Measurements from ENCODE around the gene BCOR.

The BCOR gene

DNA sequence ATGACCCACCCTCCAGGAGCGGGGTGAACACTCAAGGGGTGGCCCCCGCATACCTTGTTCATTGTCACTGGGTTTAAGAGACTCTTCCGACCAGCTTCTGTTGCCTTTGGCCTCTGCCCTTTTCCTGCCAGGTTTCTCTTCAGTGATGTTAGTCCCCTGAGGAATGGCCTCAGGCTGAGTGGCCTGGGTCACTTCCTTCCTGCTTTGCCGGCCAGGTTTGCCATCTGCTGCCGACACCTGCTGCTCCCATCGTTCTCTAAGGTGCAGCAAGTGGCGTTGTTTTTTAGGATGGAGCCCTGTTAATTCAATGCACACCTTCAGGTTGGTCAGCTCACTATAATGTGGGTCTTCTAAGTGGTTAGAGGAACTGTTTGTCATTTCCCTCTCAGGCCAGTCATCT lies 34.2 kb downstream of the BCOR start:
- no peak for DNase-seq (ENCODE audit: low read depth in 2 of 2)

DNA sequence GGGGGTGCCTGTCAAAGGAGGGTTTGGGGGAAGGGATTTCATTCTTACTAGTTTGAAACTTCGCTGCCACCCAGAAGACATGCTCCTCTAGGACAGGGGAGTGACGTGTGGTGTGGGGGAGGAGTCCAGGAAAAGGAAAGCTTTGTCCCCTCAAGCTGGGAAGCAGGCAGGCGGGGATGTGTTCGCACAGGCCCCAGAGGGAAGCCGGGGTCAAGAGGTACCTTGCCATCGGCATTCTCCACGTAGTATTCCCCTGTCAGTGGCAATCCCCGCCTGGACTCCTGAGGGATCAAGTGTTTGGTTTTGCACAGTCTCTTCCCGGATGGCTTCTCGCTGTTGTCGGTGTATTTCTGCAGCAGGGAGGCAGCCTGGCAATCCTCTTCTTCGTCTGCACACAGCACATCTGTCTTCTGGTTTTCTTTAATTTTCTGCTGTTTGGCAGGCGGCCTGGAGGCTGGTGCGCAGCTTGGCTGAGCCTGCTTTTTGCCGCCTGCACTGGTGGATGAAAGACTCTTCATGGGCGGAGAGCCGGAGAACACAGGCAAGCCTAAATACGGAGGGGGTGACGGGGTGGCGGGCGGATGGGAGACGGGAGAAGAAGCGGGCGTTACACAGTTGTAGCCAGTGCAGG lies 35.1 kb downstream of the BCOR start:
- DNase-seq (ENCODE audit: low read depth in 2 of 2): no peak

DNA sequence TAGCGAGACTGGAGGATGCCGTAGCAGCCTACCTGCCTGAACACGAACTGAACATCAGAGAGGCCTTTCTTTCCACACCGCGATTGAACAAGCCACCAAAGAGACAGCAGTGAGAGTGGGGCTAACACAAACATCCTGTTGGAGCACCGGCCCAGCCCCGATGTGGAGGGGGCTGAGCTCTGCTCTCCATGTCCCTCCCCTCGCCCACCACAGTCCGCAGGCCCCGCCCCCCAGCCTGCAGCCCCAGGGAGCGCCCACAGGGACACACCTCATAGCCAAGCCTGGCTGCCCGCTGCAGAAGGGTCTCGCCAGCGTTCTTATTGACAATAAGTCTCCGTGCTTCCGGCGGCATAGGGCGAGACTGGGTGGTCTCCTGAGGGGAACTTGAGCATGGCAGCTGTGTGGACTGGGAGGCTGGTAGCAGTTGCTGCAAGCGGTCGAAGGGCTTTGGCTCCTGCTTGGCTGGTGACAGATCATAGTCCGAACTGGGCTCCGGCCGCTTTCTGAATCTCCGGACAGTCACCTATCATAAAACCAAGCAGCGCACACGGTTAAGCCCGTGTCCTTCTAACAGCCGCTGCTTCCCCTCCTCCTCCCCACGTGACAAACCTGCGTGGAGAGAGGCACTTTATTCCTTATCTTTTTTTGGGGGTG lies 35.8 kb downstream of the BCOR start:
- DNase-seq (ENCODE audit: low read depth in 2 of 2): no peak

DNA sequence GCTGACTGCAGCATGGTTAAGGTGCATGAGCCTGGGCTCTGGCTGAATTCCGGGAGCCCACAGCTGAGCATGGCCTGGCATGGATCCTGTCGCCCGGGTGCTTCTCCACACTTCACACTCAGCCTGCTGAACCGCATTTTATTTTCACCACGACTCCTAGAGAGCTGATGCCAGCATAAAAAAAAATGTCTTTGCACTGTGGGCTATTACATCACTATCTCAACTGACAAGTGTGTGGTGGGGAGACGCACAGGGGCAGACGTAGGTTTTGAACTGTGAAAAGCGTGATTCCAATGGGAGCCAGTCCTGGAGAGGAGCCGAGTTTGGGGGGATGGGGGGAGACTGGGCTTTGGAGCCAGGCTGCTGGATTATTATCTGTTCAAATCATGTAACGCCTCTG lies 36.8 kb downstream of the BCOR start:
- DNase-seq (ENCODE audit: low read depth in 2 of 2): no peak

DNA sequence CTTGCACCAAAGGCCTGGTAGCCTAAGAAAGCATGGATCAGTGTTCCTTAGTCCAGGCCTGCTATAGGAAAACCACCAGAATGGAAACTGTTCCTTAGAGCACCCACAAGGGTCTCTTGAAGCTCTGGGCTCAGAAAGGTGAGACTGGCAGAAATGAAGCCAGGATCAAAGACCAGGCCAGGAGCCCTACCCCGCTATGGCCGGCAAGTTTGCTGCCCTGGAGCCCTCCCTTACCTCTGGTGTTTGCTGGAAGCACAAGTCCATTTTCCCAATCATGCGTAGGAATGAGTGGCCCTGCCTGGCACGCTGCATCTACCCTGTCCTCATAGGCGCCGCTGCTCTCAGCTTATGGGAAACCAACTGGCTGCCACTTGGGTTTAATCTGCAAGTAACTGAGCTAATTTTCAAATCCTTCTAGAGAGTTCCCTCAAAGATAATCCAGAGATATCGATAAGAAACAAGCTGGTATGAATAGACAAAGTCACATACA lies 37.4 kb downstream of the BCOR start:
- DNase-seq (ENCODE audit: low read depth in 2 of 2): no peak

DNA sequence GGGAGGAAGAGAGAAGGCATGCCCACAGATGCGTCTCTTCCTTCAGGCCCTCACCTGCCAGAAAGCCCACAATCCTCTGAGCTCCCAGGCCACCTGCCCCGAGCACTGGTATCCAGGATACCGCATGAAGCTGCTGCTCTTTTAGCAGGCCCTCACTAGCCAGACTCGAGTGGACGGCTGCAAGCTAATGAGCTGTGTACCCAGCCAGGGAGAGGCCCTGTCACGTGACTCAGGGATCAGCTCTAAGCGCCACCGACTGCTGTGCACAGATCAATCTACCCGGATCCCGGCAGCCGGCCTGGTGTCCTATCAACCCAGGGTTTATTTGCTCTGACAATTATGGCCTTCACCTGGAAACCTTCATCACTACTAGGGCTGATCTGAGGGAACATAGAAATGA lies 39.0 kb downstream of the BCOR start:
- DNase-seq (ENCODE audit: low read depth in 2 of 2): no peak

DNA sequence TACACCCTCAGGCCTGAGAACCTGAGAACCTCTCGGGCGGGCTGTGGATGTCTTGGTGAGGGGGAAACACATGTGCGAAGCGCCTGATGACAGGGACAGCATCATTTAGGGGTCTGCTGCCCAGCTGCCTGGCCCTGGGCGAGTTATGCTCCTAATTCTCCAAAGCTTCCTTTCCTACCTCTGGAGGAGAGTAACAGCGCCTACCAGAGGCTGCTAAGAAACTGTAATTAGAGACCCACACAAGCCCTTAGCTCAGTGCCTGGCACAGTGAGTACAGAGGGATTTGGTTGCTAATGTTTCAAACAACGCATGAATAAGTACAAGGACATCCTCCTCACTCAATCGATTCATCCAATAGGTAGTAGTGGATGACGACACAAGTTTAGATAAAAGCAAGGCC lies 40.4 kb downstream of the BCOR start:
- no peak for DNase-seq (ENCODE audit: low read depth in 2 of 2)

DNA sequence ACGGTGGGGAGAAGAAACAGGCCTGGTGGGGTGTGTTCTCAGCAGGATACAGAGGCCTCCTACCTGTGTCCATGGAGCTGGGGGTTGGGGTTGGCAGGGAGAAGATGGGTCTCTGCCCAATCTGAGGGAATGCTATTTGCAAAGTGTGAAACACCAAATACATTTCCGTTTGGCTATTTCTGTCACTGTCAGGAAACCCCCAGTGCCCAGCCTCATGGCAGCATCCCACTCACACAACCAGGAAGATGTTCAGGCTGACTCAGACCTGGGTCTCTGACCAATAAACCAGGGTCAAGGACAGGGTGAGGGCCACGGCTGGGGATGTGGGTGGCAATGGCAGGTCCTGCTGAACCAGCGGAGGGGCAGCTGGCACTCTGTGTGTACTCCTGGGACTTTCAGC lies 41.3 kb downstream of the BCOR start:
- DNase-seq (ENCODE audit: low read depth in 2 of 2): no peak

DNA sequence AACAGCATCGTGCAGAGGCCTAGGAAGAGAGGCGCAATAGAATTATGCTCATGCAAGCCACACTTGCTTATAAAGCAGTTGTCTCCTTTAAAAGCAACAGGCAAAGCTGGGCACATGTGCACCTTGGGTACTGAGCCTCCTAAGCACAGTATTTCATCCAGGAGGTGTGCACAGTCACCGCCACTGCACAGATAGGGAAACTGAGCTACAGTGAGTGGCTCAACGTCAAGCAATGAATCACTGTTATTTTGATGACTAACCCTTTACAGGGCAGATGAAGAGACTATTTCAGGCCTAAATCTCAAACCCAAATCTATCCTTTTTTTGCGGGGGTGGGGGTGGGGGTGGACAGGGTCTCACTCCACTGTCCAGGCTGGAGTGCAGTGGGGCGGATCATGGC lies 42.3 kb downstream of the BCOR start:
- DNase-seq (ENCODE audit: low read depth in 2 of 2): no peak

DNA sequence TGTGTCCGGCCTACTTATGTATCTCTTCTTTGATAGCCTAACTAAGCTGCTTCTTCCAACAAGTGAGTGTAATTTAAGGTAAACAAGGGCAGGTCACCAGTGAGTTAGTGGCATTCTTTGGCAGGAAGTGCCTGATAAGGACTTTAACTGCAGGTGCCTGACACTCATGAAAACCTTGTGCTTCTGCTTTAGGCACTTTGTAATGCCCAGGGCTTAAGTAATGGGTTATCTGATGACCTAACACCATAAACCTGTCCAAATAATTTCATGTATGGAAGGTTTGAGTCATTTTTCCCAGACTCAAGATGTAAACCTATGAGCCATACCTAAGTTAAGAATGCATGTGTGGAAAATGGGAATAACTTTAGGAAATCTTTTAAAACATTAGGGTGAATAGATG lies 43.0 kb downstream of the BCOR start:
- no peak for DNase-seq (ENCODE audit: low read depth in 2 of 2)

DNA sequence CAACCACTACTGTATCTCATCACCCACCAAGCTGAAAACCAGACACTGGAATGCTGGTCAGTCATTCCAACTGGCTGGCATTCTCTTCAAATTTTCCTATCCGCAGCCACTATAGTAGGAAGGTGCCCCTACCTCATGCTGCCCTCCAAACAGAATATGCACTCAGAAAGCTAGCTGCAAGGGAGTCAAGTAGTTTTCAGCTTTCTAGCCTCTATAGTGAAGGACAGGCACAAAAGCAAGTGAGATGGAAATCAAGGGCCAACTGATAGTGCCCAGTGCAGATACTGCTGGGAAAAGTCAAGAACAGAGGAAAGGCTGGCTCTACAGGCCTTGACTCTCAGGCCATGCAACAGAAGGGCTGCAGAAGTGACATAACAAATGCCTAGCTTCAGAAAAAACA lies 47.2 kb downstream of the BCOR start:
- no peak for DNase-seq (ENCODE audit: low read depth in 2 of 2)

DNA sequence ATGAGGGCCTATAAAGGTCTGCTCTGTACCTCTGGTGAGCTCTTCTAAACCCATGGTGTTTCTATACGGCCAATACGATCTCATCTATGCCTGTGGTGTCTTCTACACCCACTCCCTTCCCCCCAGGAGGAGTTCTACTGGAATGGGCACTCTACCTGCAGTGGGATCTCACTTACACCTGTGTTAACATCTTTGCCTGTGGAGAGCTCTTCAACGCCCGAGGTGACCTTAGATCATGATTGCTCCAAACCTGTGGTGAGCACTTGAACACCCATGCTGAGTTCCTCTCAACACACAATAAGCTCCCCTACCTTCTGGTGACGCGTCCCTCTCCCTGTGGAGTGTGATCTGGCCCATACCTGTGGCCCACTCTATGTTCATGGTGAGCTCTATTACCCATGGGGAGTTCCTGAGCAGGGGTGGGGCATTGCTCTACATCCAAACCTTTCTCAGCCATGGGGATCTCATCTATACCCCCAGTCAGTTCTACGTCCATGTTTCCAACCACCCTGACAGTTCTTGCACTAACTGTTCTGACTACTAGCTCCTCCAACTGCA lies 48.6 kb downstream of the BCOR start:
- DNase-seq (ENCODE audit: low read depth in 2 of 2): no peak

DNA sequence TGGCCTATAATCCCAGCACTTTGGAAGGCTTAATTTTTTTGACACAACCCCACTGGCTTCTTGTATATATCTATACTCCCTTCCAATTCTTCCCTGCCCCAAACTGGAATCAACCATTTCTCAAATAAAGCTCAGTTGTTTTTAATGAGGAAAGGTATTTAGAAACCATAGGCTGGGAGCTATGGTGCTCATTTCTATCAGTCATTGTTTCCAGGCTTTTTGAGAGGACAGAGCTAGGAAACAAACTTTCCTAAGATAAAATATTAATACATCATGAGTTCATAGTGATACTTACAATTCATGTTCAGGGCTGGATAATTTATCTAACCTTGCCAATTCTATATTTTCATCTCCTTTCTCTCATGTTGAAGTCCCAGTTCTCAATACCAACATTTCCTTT lies 50.3 kb downstream of the BCOR start:
- DNase-seq (ENCODE audit: low read depth in 2 of 2): no peak

DNA sequence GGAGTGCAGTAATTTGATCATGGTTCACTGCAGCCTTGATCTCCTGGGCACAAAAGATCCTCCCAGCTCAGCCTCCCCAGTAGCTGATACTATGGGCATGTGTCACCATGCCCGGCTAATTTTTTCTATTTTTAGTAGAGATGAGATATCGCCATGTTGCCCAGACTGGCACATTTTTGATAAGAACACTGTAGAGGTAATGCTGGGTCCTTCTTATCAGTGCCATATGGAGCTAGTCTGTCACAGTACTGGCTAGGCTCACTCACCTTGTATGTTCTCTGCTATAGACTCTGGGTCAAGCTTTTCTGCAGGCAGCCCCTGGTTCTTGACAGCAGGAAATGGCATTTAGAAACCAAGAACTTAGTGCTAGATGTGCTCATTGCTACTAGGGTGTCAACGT lies 53.9 kb downstream of the BCOR start:
- DNase-seq (ENCODE audit: low read depth in 2 of 2): no peak

DNA sequence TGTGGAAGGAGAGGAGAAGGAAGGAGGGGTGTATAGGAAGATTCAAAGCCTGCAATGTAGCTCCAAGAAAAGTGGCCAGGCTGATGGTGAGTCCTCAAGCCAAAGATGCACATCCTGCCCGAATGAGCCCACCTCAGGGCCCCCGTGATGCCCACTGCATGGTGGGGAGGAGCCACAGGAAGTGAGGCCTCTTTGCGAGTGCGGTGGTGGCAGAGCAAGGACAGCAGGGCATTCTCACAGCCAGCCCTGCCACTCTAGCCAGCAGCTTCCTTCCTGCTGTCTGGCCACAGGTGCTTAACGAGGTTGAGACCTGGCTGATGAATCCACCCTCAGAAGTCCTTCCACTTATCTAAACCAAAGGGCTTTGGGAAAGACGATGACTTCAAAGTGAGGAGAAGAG lies 55.8 kb downstream of the BCOR start:
- no peak for DNase-seq (ENCODE audit: low read depth in 2 of 2)

DNA sequence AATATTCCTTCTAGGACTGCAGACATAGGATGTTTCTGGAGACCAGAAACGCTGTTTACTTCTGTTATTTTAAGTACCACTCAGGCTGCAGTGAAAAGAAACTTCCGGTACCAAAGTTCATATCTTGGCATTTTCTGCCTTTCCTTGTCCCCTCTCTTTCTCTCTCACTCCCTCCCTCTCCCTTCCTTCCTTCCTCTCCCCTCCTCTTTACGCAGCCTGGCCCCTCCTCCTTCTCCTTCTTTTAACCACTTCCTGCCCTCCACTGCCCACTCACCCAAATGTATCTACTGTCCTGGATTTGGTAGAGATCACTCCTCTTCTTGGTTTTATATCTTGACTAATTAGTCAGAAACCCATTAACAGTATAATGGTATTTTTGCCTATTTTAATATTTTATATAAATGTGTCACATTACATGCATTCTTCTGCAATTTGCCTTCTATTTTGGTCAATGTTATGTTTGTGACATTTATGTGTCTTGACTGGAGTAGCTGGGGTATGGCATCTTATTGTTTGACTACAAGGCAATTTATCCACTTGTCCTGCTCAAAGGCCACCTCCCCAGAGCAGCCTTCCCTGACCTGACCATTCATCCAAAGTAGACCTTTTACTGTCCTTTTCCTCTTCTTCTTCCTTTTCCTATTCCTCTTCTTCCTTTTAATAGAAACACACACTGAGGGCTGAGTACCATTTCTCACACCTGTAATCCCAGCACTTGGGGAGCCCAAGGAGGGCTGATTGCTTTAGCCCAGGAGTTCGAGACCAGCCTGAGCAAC lies 56.9 kb downstream of the BCOR start:
- DNase-seq (ENCODE audit: low read depth in 2 of 2): no peak

DNA sequence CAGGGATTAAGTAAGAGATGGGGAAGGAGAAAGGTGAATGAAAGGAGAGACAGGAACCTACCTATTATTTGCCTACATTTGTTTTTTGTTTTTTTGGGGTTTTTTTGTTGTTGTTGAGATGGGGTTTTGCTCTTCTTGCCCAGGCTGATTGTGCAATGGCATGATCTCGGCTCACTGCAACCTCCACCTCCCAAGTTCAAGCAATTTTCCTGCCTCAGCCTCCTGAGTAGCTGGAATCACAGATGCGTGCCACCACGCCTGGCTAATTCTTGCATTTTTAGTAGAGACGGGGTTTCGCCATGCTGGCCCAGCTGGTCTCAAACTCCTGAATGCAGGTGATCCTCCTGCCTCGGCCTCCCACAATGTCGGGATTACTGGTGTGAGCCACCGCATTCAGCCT lies 57.9 kb downstream of the BCOR start:
- no peak for DNase-seq (ENCODE audit: low read depth in 2 of 2)

DNA sequence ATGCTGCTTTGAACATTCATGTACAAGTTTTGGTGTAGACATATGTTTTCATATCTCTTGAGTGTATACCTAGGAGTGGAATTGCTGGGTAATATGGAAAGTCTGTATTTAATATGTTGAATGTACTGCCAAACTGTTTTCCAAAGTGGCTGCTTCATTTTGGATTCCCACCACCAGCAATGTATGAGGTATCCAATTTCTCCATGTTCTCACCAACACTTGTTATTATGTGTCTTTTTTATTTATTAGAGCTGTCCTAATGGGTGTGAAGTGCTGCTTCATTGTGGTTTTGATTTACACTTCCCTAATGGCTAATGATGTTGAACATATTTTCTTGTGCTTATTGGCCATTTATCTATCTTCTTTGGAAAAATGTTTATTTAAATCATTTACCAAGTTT lies 60.4 kb downstream of the BCOR start:
- no peak for DNase-seq (ENCODE audit: low read depth in 2 of 2)

DNA sequence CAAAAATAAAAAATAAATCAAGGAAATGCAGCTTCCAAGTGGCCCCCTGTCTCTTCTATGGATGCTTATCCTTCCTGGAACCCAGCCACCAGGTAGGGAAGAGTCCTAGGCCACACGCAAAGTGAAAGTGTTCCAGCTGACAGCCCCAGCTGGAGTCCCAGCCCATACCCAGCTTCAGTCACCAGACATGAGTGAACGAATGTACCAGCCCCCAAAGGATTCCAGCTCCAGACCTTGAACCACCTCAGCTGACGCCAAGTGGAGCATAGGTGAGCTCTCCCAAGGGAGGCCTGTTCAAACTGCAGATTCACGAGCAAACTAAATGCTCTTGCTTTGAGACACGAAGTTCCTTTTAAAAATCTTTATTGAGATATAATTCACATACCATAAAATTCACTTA lies 62.0 kb downstream of the BCOR start:
- DNase-seq (ENCODE audit: low read depth in 2 of 2): no peak

DNA sequence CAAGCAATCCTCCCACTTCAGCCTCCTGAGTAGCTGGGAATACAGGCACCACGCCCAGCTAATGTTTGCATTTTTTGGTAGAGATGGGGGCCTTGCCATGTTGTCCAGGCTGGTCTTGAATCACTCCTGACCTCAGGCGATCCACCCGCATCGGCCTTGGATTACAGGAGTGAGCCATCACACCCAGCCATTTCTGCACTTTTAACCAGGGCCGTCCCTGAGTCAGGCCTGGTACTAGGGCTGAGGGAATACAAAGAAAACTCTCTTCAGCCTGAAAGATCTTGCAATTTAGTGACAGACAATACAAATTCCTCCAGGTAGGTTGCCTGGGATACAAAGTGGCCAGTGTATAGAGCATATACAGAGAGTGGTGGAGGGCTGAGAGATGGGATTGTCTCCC lies 65.8 kb downstream of the BCOR start:
- no peak for DNase-seq (ENCODE audit: low read depth in 2 of 2)

DNA sequence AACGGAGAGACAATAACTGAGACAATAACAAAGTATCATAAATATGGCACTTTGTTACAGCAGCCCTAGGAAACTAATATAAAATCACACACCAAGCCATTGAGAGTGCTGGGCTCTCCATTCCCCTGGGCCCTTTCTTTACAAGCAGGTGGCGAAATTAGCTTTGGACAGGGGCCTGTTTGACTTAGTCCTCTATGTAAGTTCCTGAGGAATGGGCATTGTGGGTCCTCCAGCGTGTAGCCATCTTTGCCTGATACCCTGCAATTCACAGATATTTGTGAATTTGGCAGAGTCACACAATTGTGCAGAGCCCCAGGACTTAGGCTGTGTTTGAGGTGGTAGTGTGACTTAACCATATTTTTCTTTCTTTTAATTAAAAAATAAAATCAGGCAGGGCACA lies 67.6 kb downstream of the BCOR start:
- no peak for DNase-seq (ENCODE audit: low read depth in 2 of 2)

DNA sequence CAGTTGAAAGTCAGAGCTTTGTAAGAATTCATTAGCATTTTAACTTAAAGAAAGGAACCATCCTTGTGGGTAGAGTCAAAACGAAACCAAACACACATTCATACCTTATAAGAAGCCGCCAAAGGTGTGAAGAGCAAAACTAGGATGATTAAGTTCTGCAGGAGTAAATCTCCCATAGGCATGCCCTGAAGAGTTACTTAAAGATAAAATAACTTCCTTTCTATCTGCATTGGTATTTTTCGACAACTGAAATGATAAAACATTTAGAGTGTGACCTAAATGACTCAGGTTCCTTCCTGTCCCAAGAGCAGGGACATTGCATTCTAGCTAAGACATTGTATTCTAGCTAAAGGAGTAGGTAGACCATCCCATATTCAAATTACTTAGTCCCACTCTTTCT lies 75.3 kb downstream of the BCOR start:
- DNase-seq (ENCODE audit: low read depth in 2 of 2): no peak

DNA sequence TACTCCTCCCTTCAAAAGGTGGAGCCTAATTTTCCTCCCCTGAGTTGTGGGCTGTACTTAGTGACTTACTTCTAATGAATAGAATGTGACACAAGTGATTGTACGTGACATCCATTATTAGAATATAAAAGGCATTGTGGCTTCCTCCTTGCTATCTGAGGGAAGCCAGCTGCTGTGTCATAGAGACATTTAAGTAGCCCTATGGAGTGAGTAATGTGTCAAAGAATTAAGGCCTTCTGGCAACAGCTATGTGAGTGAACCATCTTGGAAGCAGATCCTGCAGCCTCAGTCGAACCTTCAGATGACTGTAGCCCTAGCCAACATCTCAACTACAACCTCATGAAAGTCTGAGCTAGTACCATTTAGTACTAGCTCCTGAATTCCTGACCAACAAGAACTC lies 76.1 kb downstream of the BCOR start:
- DNase-seq (ENCODE audit: low read depth in 2 of 2): no peak
